Measurements from ENCODE around the gene C3orf52. TPM values are rescaled to one million over a fixed set of nuclear protein-coding genes. Genes with fewer than 3 reads are reported as not detected.
"Not testable (repeated sequence)": the region's sequence is repeated elsewhere in the genome, so short reads cannot be mapped to it uniquely, and the experiment has no call there.

The C3orf52 gene
- 1 to 10 TPM in 11 of 12 donors, not detected in 1; 3.6 to 8.1 (median 4.2) TPM for polyA plus RNA-seq (ENCODE audit: insufficient read length in 12 of 12)
- long read RNA-seq, donor 1, partial matches to known transcripts: 0 of 2 reads
- long read RNA-seq, donor 1, other reads (novel, unspliced or antisense): 0 of 2 reads
- long read RNA-seq, donor 2, partial matches to known transcripts: 0 of 2 reads
- long read RNA-seq, donor 2, other reads (novel, unspliced or antisense): 0 of 2 reads
- long read RNA-seq, donor 3, partial matches to known transcripts: 0 of 1 reads
- long read RNA-seq, donor 3, other reads (novel, unspliced or antisense): 0 of 1 reads
- long read RNA-seq, donor 4, partial matches to known transcripts: 0 of 1 reads
- long read RNA-seq, donor 4, other reads (novel, unspliced or antisense): 0 of 1 reads
- long read RNA-seq, donor 5, partial matches to known transcripts: 0 of 1 reads
- long read RNA-seq, donor 5, other reads (novel, unspliced or antisense): 0 of 1 reads
- long read RNA-seq, donor 6, partial matches to known transcripts: 0 of 1 reads
- long read RNA-seq, donor 6, other reads (novel, unspliced or antisense): 0 of 1 reads
- long read RNA-seq, donor 7: 0 reads
- long read RNA-seq, donor 8: 0 reads
- long read RNA-seq, donor 9: 0 reads
- long read RNA-seq, donor 10, partial matches to known transcripts: 0 of 3 reads
- long read RNA-seq, donor 10, other reads (novel, unspliced or antisense): 0 of 3 reads
- long read RNA-seq, donor 11, partial matches to known transcripts: 0 of 1 reads
- long read RNA-seq, donor 11, other reads (novel, unspliced or antisense): 0 of 1 reads

- peak; percentile 59 for DNase-seq
These were observed at the start of gene C3orf52 for GRCh38 chr3:112086076-112086854. Gene C3orf52 (plus strand): TSS chr3:112086389. CDS start chr3:112086408, 19 bp downstream.

- not testable (repeated sequence) for DNase-seq
These were observed 49.0 kb upstream of the C3orf52 start for GRCh38 chr3:112037194-112037593.

GRCh38 chr3:112038863-112039262 lies 47.3 kb upstream of the C3orf52 start:
- DNase-seq: no peak

- no peak for DNase-seq
These were observed 44.9 kb upstream of the C3orf52 start for GRCh38 chr3:112041321-112041720.

- no peak for DNase-seq
These were observed 43.3 kb upstream of the C3orf52 start for GRCh38 chr3:112042842-112043280.

- peak; percentile 38 for DNase-seq
These were observed 42.5 kb upstream of the C3orf52 start for GRCh38 chr3:112043621-112044201.

GRCh38 chr3:112046599-112046998 lies 39.6 kb upstream of the C3orf52 start:
- DNase-seq: no peak

GRCh38 chr3:112047264-112047663 lies 38.9 kb upstream of the C3orf52 start:
- no peak for DNase-seq

GRCh38 chr3:112048911-112049310 lies 37.3 kb upstream of the C3orf52 start:
- DNase-seq: no peak

- DNase-seq: no peak
These were observed 33.0 kb upstream of the C3orf52 start for GRCh38 chr3:112053229-112053628.

- no peak for DNase-seq
These were observed 29.7 kb upstream of the C3orf52 start for GRCh38 chr3:112056451-112056929.

- DNase-seq: no peak
These were observed 26.7 kb upstream of the C3orf52 start for GRCh38 chr3:112059497-112059896.

GRCh38 chr3:112061152-112061551 lies 25.0 kb upstream of the C3orf52 start:
- no peak for DNase-seq

- not testable (repeated sequence) for DNase-seq
These were observed 13.7 kb upstream of the C3orf52 start for GRCh38 chr3:112072387-112073060.

- no peak for DNase-seq
These were observed 12.2 kb upstream of the C3orf52 start for GRCh38 chr3:112074006-112074405.

- no peak for DNase-seq
These were observed 11.3 kb upstream of the C3orf52 start for GRCh38 chr3:112074616-112075497.

- DNase-seq: no peak
These were observed 7.8 kb upstream of the C3orf52 start for GRCh38 chr3:112078125-112079083.

GRCh38 chr3:112083239-112083638 lies 3.0 kb upstream of the C3orf52 start:
- no peak for DNase-seq
